ENCODE results near the gene SLC25A45. TPM values are rescaled to one million over a fixed set of nuclear protein-coding genes. Genes with fewer than 3 reads are reported as not detected.
A peak's percentile ranks its signal among the peaks of the same experiment; 100 is the strongest.

The SLC25A45 gene
- total RNA-seq, 1 donor from 2014 or later: 1.9 TPM

DNA sequence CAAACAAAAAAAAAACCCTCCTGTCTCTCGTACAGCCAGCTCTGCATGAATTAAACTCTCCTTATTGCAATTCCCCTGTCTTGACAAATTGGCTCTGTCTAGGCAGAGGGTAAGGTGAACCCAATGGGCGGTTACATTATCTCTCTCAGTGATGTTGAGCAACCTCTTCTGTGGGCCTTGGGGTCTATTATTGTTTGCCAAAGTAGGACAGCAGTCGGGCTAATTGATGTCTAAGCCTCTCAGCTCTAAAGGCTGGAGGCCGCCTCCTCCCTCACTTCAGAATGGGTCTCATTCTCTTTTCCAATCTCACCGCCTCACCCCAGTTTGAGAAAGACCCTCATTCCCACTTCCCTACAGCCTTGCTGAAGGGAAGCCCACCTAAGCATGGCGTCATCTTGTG, 1.3 kb upstream of the SLC25A45 start:
- H3K4me1 Mint-ChIP-seq (ENCODE audit: low read depth, unreplicated experiment): peaks cover 36% of the 10 kb centered on the region
- peaks cover 5% of the 10 kb centered on the region for H3K36me3 Mint-ChIP-seq (ENCODE audit: low read depth, unreplicated experiment)
- Histone ChIP-seq H2AFZ (ENCODE audit: low read depth, low read length) (no peak overlapping the region), H3K27me3 (ENCODE audit: insufficient read depth, low read length) (no peaks in the 10 kb centered on the region), H3K4me3 (ENCODE audit: insufficient read depth, low read depth, low read length) (no peak overlapping the region), H4K20me1 (ENCODE audit: insufficient read depth, low read length) (peaks cover 5% of the 10 kb centered on the region), H3K9ac (ENCODE audit: low read length) (no peak overlapping the region), H3K36me3 (ENCODE audit: insufficient read depth, low read length) (no peaks in the 10 kb centered on the region), H3K79me2 (ENCODE audit: insufficient read depth, low read length) (peaks cover 23% of the 10 kb centered on the region), H3K27ac (ENCODE audit: low read depth, low read length) (no peak overlapping the region), H3K4me1 (ENCODE audit: insufficient read depth, low read length) (peaks cover 43% of the 10 kb centered on the region), H3K9me3 (ENCODE audit: insufficient read depth, low read depth, low read length) (no peaks in the 10 kb centered on the region), H3K4me2 (ENCODE audit: low read length) (no peak overlapping the region)
- no peaks in the 10 kb centered on the region for H3K27me3 Mint-ChIP-seq (ENCODE audit: low read depth, unreplicated experiment)
- TF ChIP-seq EZH2 (IDR thresholded peaks at IDR 0.05; ENCODE audit: insufficient read depth, low read length): no peak
- TF ChIP-seq CTCF (IDR thresholded peaks at IDR 0.05; ENCODE audit: insufficient read depth, low read depth, low read length): no peak
- no peak for FAIRE-seq
- peak overlapping the region; percentile 98 for H3K27ac Mint-ChIP-seq (ENCODE audit: unreplicated experiment)
- DNase-seq (ENCODE audit: low read depth): no peak
- no peaks in the 10 kb centered on the region for H3K9me3 Mint-ChIP-seq (ENCODE audit: unreplicated experiment)
- H3K4me3 Mint-ChIP-seq (ENCODE audit: unreplicated experiment): no peak overlapping the region

DNA sequence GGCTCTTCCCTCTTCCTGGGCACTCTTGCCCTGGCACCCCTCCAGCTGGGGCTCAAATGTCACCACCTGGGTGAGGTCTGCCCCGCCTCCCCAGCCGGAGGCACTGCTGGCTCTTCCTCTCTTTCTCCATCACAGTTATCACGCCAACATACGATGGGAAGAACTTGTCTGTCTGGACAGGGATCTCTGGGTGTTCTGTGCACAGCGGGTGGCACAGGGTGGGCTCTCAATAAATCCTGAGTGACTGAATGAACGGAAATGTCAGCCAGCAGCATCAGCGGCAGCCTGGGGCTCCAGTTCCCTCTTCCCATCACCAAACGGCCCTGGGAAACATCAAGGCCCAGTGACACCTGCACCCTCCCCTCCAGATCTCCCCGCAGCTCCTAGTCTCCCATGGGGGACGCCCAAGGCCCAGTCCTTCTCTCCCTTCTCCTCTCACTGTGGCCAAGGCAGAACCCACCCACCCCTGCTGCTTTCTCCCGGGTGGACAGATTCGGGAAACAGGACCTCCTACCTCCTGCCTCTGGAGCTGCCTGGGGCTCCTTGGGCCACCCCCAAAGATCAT, 440 bp upstream of the SLC25A45 start:
- Histone ChIP-seq H4K20me1 (ENCODE audit: insufficient read depth, low read length) (peaks cover 1% of the 10 kb centered on the region), H3K27ac (ENCODE audit: low read depth, low read length) (peak overlapping the region; percentile 98), H3K9me3 (ENCODE audit: insufficient read depth, low read depth, low read length) (no peaks in the 10 kb centered on the region), H3K27me3 (ENCODE audit: insufficient read depth, low read length) (no peaks in the 10 kb centered on the region), H3K36me3 (ENCODE audit: insufficient read depth, low read length) (no peaks in the 10 kb centered on the region), H2AFZ (ENCODE audit: low read depth, low read length) (peak overlapping the region; percentile 43), H3K9ac (ENCODE audit: low read length) (peak overlapping the region; percentile 86), H3K4me3 (ENCODE audit: insufficient read depth, low read depth, low read length) (peak overlapping the region; percentile 20), H3K4me2 (ENCODE audit: low read length) (peak overlapping the region; percentile 85), H3K4me1 (ENCODE audit: insufficient read depth, low read length) (peaks cover 36% of the 10 kb centered on the region), H3K79me2 (ENCODE audit: insufficient read depth, low read length) (peaks cover 14% of the 10 kb centered on the region)
- no peaks in the 10 kb centered on the region for H3K36me3 Mint-ChIP-seq (ENCODE audit: low read depth, unreplicated experiment)
- peak; percentile 5 for FAIRE-seq
- no peak for TF ChIP-seq EZH2 (IDR thresholded peaks at IDR 0.05; ENCODE audit: insufficient read depth, low read length)
- no peak for TF ChIP-seq CTCF (IDR thresholded peaks at IDR 0.05; ENCODE audit: insufficient read depth, low read depth, low read length)
- H3K4me3 Mint-ChIP-seq (ENCODE audit: unreplicated experiment): peak overlapping the region; percentile 10
- no peaks in the 10 kb centered on the region for H3K9me3 Mint-ChIP-seq (ENCODE audit: unreplicated experiment)
- peak overlapping the region; percentile 98 for H3K27ac Mint-ChIP-seq (ENCODE audit: unreplicated experiment)
- H3K27me3 Mint-ChIP-seq (ENCODE audit: low read depth, unreplicated experiment): no peaks in the 10 kb centered on the region
- DNase-seq (ENCODE audit: low read depth): no peak
- H3K4me1 Mint-ChIP-seq (ENCODE audit: low read depth, unreplicated experiment): peaks cover 29% of the 10 kb centered on the region

- Mint-ChIP-seq H3K36me3 (ENCODE audit: low read depth, unreplicated experiment) (no peaks in the 10 kb centered on the region), H3K9me3 (ENCODE audit: unreplicated experiment) (no peaks in the 10 kb centered on the region), H3K4me1 (ENCODE audit: low read depth, unreplicated experiment) (peaks cover 34% of the 10 kb centered on the region), H3K27ac (ENCODE audit: unreplicated experiment) (peak overlapping the region; percentile 98), H3K27me3 (ENCODE audit: low read depth, unreplicated experiment) (no peaks in the 10 kb centered on the region), H3K4me3 (ENCODE audit: unreplicated experiment) (peak overlapping the region; percentile 54)
- peaks cover 2% of the 10 kb centered on the region for H3K79me2 ChIP-seq (ENCODE audit: insufficient read depth, low read length)
- no peaks in the 10 kb centered on the region for H3K9me3 ChIP-seq (ENCODE audit: insufficient read depth, low read depth, low read length)
- H3K4me2 ChIP-seq (ENCODE audit: low read length): peak overlapping the region; percentile 85
- peaks cover 31% of the 10 kb centered on the region for H3K4me1 ChIP-seq (ENCODE audit: insufficient read depth, low read length)
- H3K27me3 ChIP-seq (ENCODE audit: insufficient read depth, low read length): no peaks in the 10 kb centered on the region
- H3K9ac ChIP-seq (ENCODE audit: low read length): peak overlapping the region; percentile 86
- no peaks in the 10 kb centered on the region for H4K20me1 ChIP-seq (ENCODE audit: insufficient read depth, low read length)
- peak overlapping the region; percentile 98 for H3K27ac ChIP-seq (ENCODE audit: low read depth, low read length)
- H3K4me3 ChIP-seq (ENCODE audit: insufficient read depth, low read depth, low read length): no peak overlapping the region
- no peaks in the 10 kb centered on the region for H3K36me3 ChIP-seq (ENCODE audit: insufficient read depth, low read length)
- DNase-seq (ENCODE audit: low read depth) (peak; percentile 80), FAIRE-seq (no peak)
- TF ChIP-seq CTCF (IDR thresholded peaks at IDR 0.05; ENCODE audit: insufficient read depth, low read depth, low read length): no peak
- no peak for TF ChIP-seq EZH2 (IDR thresholded peaks at IDR 0.05; ENCODE audit: insufficient read depth, low read length)
- H2AFZ ChIP-seq (ENCODE audit: low read depth, low read length): peak overlapping the region; percentile 64
Observed at GRCh38 chr11:65381716-65382032, 772 bp downstream of the SLC25A45 start.
